SW480 (cell line): Measurements from ENCODE around the gene KCNH1.
A peak's percentile ranks its signal among the peaks of the same experiment; 100 is the strongest.

Source experiments
- DNase-seq: peaks from one replicate; pipeline ENCODE4 v3.0.0-alpha.2; 2016; ENCODE audit warnings: low spot score

Gene KCNH1

DNA sequence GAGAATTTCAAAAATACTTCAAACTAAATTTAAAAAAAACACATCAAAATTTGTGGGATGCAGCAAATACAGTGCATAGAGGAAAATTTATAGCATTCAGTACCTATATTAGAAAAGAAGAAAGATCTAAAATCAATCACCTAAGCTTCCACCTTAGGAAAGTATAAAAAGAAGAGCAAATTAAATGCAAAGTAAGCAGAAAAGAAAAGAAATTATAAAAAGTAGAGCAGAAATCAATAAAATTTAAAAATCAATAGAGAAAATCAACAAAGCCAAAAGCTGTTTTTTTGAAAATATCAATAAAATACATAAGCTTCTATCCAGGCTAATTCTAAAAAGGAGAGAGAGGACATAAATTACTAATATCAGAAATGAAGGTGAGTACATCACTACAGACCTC lies 255.4 kb downstream of the KCNH1 start:
- no peak for DNase-seq

DNA sequence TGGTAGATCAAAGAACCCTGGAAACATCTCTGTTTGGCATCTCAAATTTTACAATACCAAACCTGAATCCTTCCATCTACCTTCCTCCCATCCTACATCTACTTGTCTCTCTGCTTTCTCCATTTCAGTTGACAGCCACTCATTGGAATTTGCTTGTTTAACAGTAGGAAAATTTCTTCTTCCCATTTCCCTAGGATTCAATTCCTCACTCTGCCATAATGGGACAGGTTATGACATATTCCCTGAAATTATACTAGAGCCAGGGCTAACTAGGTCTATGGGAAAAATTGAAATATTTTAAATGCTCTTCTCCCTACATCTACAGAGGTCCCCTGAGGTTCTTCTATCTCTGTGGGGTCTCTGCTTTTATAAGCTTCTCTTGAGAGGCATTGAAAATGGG lies 257.7 kb downstream of the KCNH1 start:
- DNase-seq, result no peak

DNA sequence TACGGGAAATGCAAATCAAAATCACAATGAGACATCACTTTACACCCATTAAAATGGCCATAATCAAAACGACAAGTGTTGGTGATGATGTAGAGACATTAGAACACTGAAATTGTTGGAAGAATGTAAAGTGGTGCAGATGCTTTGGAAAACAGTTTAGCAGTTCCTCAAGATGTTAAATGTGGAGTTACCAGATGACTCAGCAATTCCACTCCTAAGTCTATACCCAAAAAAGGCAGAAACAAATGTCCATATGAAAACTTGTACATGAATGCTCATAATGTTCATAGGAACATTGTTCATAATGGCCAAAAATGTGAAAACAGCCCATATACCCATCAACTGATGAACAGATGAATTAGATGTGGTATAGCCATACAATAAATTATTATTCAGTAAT lies 267.4 kb downstream of the KCNH1 start:
- no peak for DNase-seq

DNA sequence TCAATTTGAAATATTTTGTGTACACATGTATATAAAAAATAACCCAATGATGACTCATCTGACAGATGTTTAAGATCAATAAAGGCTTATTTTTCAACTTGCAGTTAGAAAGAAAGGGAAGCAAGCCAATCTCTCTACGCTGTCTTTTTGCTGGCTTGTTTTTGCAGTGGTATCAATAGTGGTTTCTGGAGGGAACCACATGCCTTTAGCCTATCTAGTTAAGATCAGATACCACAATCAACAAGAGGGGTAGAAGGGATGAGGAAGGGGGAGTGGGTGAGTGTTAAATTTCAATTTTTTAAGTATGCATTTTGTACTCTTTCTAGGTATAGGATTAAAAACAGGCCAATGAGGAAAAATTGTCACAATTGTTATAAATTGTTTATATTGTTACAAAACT lies 276.2 kb downstream of the KCNH1 start:
- no peak for DNase-seq

DNA sequence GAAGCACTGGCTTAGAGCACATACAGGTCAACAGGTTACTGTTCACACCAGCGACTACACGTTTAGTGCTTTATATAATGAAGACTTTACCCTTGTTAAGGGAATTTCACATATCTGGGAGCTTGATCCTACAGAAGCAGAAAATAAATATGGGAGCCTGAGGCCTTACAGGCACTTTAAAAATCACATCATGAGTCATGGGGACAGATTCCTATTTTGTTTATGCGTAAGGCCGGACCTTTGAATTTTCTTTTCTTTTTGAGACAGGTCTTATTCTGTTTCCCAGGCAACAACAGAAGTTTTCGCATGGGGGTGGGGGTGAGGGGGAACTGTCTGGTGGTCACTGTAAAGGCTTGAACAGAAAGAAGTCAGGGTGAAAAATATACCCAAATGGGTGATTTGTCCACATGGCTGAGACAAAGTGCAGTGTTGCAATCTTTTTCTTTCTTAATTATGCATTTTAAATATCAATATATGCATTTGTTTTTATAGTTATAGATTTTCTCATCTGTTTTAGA lies 276.7 kb downstream of the KCNH1 start:
- DNase-seq, result no peak

DNA sequence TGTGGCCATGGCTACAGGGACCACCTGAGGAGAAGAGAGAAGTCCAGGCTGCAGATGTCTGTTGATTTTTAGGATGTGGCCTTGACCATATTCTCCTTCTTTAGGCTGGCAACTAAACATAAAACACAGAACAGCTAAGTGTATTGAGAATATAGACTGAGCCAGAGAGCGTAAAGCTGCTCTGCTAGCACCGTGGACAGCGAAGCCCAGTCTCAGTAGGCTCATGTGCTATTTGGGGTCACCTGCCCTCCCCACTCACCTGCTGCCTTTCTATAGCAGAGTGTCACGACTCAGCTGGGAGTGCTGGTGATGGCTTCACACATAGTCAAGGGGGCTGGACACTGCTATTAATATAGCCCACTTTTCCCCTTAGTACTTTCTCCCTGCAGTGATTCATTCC lies 278.5 kb downstream of the KCNH1 start:
- DNase-seq, result no peak

DNA sequence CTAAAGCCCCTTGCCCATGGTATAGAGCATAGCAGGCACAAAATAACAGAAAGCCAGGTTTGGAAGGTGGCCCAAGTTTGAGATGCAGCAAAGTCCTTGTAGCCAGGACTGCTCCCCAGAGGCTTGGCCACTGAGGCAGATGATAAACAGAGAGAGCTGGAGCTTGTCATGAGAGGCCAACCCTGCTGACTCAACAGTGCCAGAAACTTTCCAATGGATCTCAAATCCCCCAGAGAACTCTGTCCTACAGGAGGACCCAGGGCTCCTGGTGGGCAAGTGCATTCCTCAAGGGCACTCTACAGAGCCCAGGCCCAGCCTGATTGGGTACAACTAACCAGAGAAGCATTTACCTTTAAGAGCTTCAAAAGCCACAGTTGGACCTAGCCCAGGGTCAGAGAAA lies 280.7 kb downstream of the KCNH1 start:
- DNase-seq, result no peak

DNA sequence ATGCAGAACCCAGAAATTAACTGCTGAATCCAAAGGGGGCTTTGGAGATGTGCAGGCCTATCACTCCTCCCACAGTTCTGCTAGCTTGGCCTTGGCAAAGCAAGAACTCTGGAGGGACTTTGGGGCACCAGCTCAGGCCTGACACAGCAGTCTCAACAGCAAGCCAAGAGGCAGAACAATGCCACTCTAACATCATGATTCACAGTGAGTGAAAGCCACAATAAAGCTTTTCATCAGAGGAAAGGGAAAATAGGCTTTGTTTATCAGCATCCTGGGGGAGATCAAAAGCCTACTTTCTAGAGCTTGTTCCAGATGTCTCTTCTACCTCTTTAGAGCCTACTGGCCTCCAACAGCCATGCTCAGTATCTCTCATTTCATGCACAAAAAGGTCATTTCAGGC lies 283.4 kb downstream of the KCNH1 start:
- DNase-seq, result peak; percentile 60

DNA sequence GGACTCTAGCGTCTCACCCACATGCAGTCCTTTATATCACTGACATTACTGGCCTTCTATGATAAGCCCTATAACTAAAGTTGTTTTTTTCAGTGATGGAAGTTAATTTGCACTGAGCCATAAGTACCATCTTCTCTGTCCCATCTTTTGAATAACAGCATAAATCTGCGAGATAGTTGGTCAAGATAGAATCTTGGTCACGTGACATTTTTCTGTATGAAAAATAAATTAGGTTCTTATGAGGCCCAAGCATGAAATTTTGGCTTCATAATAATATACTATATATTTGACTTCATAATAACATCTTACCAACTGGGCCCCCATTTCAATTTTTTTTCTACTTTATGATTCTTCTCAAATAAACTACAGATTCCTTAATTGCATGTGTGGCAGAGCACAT lies 285.5 kb downstream of the KCNH1 start:
- no peak for DNase-seq

DNA sequence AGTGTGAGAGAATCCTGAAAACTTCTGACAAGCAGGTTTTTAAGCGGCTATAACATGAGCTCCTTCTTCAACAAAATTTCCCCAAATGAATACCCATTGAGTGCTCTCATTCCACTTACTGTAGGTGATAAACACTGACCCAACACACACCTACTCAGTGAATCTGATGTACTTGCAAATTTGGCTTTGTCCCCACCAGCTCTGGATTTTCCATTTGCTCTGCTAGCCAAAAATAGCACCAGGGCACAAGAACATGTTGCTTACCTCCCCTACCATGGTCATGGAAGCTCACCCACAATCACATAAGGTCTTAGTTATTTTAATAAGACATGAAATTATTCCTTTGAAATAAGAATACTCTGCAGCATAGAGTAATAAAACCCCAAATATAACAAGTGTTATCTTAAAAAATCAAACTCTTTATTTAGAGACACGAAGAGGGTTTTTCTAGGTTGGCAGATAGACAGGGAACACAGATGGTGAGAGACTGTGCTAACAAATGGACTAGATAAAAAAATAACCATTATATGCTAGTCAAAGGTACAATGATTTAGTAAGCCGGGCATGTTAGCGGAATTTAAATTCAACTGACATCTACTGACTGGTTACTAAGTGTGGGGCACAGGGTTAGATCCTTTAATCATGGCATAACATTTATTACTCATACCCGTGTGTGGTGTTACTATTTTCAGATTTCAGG lies 291.9 kb downstream of the KCNH1 start:
- DNase-seq, result no peak

DNA sequence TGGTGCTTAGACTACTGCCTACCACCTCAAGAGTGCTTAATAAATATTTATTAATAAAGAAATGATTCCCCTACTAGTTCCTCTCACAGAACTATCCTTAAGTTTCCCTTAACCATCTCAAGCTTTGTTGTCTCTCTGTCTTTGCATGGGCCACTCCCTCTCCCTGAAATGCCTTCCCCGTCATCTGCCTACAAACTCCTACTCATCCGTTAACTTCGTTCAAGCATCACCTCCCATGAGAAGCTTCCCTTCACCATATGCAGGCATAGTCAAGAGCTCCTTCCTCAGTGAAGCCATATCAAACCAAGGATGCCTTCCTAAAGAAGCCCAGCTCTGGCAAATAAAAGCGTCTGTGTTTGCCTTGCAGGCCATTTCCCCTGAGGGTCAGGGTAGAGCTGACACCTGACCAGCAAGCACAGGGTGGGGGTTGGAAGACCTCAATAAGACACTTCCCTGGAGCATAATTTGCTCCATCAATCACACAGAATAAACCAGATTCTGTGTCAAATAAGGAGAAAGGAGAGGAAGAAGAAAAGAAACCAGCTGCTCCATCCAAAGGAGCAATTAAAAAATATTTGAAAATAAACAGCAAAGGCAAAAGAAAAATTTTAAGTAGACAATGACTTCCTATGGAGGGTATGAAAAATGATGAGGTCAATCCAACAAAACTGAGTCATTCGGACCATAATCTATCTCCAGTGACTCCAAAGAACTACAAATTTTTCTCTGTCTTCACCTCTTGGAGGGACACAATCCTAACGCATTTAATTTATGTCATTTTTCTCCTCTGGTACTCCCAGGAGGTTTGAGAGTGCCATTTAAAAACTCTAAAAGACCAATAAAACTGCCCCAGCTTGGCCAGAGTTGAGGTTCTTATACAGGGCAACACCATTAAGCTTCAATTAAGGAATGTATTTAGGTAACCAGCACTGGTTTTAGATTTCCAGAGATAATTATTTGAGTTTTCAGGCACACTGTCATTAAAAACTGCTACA lies 303.6 kb downstream of the KCNH1 start:
- DNase-seq, result no peak

DNA sequence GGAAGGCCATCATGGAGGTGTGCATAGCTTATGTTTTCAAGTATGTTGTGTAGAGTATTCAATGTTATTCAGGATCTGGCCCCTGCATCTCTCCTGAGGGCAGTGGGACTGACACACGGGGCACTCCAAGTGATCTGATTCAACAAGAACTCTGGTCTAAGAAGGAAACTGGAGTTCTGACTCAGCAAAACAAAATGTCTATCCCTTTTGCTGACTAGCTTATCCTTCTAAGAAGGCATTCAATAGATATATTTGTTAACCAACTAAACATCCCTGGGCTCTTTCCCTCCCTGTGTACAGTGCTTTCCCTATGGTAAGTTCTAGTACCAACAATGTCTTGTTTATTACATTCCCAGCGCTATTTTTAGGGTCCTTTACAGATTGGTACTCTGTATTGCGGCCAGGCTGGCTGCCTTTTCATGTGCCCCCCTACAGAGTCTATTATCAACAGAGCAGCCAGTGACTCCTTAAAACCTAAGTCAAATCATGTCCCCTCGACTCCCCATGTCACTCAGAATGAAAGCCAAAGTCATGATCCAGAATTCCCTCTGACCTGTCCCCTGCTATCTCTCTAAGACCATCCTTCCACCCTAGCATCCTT lies 304.9 kb downstream of the KCNH1 start:
- DNase-seq, result no peak

DNA sequence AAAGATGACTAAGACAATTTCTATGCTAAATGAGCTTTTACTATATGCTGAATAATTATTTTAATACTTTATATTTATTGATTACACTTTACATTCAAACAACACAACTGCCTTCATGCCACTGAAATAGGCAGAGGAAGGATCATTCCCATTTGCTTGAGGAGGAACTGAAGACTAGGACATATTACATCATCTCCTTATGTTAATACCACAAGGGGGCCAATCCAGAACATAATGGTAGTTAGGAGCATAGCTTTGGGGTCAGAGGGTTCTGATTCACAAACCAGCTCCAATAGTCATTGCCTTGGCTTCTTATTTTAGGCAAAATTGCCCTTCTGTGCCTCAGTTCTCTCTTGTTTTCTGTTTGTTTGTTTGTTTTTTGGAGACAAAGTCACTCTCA lies 306.5 kb downstream of the KCNH1 start:
- DNase-seq, result no peak

DNA sequence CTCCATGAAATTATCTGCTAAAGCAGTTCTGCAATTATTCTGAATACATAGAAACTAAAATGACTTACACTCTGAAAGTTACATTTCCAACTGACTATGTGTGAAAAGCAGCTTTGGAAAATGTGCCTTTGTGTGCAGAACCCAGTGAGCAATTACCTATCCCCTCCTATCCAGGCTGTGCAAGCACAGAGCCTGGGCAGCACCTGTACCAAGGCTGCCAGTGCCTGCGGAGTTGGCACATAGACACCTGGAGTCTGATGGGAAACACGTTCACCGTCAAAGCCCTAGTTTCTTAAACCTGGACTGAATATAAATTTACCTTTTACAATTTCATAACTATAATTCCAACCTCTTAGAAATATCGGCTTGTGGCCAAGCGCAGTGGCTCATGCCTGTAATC lies 307.3 kb downstream of the KCNH1 start:
- no peak for DNase-seq

DNA sequence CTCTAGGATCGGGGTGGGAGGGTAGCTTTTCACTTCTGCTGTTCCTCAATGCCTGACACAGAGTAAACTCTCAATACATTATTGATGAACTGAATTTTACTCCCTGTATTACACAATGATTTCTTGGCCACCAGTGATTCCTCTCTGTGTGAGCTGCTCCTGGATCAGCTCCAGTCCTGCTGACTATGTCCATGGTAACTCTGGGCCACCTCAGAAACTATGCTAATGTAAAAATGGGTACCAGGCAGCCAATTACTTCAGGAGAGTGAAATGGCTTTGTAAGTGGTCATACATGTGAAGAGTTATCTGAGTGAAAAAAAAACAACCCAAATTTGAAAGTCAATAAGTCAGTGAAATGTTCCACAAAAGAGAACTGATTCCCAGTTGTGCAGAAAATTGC lies 311.0 kb downstream of the KCNH1 start:
- DNase-seq, result no peak

DNA sequence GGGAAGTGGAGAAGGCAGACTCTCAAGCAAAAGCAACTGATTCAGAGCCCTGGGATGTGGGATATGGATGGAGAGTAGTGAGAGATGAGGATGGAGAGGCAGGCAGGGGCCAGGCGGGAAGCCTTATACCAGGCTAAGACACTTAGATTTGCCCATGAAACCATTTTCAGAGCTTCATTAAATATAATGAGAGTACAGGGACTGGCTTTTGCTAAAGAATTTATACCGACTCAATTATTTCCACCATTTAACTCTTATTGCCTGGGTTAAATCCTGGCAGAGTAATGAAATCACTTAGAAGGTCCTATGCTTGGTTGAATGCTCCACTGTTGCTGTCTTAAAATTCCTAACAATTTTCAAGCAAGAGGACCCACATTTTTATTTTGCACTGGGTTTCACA lies 311.7 kb downstream of the KCNH1 start:
- no peak for DNase-seq

DNA sequence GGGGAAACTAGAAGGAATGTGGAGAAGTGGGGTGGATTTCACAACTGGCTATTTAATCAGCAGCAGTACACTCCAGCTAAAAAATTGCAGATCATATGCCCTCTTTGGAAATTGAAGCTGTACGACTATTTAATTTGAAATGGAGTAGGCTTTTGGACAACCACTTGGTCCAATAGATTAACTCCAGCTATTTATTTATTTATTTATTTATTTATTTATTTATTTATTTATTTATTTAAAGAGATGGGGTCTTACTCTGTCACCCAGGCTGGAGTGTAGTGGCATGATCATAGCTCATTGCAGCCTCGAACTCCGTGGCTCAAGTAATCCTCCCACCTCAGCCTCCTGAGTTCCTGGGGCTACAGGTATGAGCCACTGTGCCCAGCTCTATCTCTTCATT lies 312.3 kb downstream of the KCNH1 start:
- no peak for DNase-seq

DNA sequence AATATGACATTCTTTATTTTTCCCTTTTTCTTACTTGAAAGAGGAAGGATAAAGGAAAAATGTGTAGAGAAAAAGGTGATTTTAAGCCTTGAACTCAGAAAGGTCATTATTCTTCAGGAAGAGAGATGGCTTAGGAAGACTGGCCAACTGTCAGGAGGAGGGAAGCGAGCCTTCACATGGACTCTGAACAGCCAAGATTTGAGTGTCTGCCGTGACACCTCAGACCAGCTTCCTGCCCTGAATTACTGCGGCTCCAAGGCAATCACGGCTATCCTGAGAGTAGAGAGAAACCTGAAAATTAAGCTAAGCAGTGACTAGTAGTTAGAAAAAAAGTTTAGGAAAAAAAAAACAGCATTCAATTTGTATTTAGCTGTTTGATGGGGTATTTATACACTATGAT lies 314.7 kb downstream of the KCNH1 start:
- DNase-seq, result no peak

DNA sequence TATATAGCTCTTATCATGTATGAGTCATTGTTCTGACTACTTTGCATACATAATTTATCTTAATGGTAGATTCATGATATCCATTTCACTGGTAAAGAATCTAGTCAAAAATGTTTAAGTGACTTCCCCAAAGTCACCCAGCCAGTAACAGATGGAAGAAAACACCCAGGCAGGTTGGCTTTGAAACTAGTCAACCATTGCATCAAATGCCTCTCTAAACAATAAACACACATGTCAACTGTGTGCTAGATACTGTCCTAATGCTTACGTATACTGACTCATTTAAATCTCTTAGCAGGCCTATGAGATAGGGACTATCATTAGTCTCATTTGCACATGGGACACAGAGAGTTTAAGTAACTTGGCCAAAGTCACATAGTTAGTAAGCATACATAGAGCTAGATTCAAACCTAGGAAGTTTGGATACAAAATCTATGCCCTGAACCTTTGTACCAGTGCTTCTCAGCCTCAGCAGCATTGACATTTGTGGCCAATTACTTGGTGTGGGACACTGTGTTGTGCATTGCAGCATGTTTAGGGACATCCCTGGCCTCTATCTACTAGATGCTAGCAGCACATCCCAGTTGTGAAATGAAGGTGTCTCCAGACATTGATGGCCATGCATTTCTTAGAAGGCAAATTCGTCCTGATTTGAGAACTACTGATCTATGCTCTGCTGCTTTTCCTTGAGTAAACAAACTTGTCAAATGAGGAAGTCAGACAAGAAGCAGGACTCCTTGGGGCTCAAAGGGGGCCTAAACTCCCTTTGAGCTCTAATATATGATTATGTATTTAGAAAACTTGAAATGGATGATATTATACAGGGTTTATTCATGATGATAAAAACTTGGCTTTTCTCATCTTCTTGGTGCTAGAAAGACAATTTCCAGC lies 316.3 kb downstream of the KCNH1 start:
- no peak for DNase-seq

DNA sequence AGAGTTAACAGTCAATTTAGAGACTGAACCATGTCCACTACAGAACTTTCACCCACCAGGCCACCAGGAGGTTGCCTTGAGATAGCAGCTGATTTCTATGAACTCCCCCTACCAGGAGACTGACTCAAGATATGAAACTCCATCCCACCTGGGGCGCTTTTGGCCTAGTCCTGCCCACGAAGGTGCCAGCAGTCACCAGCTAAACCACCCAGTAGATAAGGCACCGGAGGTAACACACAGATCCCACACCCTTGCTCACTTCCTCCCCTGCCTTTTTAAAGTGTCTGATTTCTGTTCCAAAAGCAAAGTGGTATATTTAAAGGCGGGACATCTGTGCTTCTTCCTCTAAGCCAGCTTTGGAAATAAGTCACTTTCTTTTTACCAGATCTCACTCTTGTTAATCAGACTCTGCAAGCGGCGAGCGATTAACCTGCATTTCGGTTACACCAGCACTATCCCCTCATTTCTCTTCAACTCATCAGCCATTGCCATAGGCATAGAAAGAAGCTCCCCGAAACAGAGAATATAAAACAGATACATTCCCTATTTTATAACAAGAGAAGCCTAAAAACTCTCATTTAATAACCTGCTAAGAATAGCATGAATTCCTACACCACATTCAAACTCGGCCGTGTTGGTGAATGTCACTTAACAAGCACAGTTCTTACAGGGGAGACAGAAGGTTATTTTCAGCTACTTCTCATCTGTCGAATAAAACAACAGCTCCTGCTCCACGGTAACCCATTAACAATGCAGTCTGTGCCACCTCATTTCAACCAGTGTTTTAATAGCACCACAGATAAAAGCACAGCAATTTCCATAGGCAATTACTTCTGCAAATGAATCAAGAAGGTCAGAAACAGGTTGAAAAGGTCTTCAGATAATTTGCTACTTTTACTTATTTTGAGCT lies 318.1 kb downstream of the KCNH1 start:
- no peak for DNase-seq
